ENCODE results near the gene TST. TPM values are rescaled to one million over a fixed set of nuclear protein-coding genes. Genes with fewer than 3 reads are reported as not detected.

TST gene
- total and polyA plus RNA-seq, 2 donors (not counting 3 experiments of a cell fraction or from before 2014, with no cell fraction given): 39.2 to 95.1 TPM

DNA sequence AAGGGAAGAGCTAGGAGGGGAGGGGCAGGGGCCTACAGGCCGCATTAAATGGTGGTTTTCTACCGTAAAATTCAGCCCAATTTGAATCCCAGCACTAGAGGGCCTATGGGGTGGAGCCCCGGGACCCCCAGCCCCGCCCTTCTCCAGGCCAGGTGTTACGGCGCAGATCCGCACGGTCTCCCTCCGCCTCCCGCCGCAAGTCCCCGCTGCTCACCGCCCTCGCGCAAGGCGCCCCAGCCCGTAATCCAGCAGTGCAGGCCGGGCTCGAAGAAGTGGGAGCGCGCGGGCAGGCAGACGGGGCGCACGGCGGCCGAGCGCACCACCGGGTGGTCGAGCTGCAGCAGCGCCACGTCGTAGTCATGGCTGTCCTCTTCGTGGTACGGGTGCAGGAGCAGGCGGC, 49.6 kb upstream of the TST start:
- Histone ChIP-seq H3K27me3 (ENCODE audit: control insufficient read depth in 2 of 2, insufficient read depth in 2 of 2, low read length in 2 of 2) (peaks cover 14 to 15% of the 10 kb centered on the region in 2 experiments), H3K4me1 (ENCODE audit: control insufficient read depth, extremely low read depth, insufficient read depth, low read length) (no peaks in the 10 kb centered on the region), H2AFZ (ENCODE audit: low read depth, low read length) (no peak overlapping the region), H3K9me1 (replicated peaks; ENCODE audit: control insufficient read depth, extremely low read depth, insufficient read depth, low read length) (no peaks in the 10 kb centered on the region), H3K79me2 (ENCODE audit: control insufficient read depth, insufficient read depth, low read length) (no peaks in the 10 kb centered on the region), H4K20me1 (replicated peaks; ENCODE audit: control insufficient read depth, extremely low read depth, insufficient read depth, low read length) (no peaks in the 10 kb centered on the region), H3K4me2 (ENCODE audit: insufficient read depth, low read length) (no peak overlapping the region), H3K9me3 (replicated peaks; ENCODE audit: control insufficient read depth, insufficient read depth, low read length) (no peaks in the 10 kb centered on the region), H3K4me3 (replicated peaks in 1 of 3; ENCODE audit: insufficient read depth in 1 of 3, low read depth in 1 of 3, low read length in 3 of 3) (no peak overlapping the region), H3K9ac (replicated peaks; ENCODE audit: extremely low read depth, insufficient read depth, low read length) (no peak overlapping the region), H3K27ac (ENCODE audit: insufficient read depth, low read depth, low read length) (no peak overlapping the region), H3K36me3 (ENCODE audit: control insufficient read depth in 2 of 2, extremely low read depth in 1 of 2, insufficient read depth in 2 of 2, low read length in 2 of 2) (no peaks in the 10 kb centered on the region)
- TF ChIP-seq GATA2 (IDR thresholded peaks at IDR 0.05; ENCODE audit: insufficient read depth, insufficient read length, low read depth, low read length) (no peak), FOS (IDR thresholded peaks at IDR 0.05; ENCODE audit: borderline replicate concordance, insufficient read depth, low read length) (no peak), EZH2 (IDR thresholded peaks at IDR 0.05; ENCODE audit: borderline replicate concordance, low read depth, low read length, severe bottlenecking) (no peak), MYC (IDR thresholded peaks at IDR 0.05; ENCODE audit: low read depth, low read length) (no peak), JUN (IDR thresholded peaks at IDR 0.05; ENCODE audit: borderline replicate concordance, insufficient read depth, insufficient read length, low read depth) (no peak), POLR2A (IDR thresholded peaks at IDR 0.05; ENCODE audit: low read depth, low read length) (no peak), POLR2AphosphoS5 (IDR thresholded peaks at IDR 0.05; ENCODE audit: insufficient read depth, low read depth, low read length) (no peak)
- TF ChIP-seq, protein P1, sequence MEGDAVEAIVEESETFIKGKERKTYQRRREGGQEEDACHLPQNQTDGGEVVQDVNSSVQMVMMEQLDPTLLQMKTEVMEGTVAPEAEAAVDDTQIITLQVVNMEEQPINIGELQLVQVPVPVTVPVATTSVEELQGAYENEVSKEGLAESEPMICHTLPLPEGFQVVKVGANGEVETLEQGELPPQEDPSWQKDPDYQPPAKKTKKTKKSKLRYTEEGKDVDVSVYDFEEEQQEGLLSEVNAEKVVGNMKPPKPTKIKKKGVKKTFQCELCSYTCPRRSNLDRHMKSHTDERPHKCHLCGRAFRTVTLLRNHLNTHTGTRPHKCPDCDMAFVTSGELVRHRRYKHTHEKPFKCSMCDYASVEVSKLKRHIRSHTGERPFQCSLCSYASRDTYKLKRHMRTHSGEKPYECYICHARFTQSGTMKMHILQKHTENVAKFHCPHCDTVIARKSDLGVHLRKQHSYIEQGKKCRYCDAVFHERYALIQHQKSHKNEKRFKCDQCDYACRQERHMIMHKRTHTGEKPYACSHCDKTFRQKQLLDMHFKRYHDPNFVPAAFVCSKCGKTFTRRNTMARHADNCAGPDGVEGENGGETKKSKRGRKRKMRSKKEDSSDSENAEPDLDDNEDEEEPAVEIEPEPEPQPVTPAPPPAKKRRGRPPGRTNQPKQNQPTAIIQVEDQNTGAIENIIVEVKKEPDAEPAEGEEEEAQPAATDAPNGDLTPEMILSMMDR (IDR thresholded peaks at IDR 0.05; ENCODE audit: extremely low read depth in 1 of 2, insufficient read depth in 1 of 2, low read depth in 1 of 2, low read length in 2 of 2): no peak
- TF ChIP-seq, protein P2, sequence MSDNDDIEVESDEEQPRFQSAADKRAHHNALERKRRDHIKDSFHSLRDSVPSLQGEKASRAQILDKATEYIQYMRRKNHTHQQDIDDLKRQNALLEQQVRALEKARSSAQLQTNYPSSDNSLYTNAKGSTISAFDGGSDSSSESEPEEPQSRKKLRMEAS (IDR thresholded peaks at IDR 0.05; ENCODE audit: insufficient read depth, insufficient read length): no peak
- FAIRE-seq (no peak), DNase-seq (ENCODE audit: low read depth, low spot score) (no peak)
- dilution Hi-C loops (cut with MboI; ENCODE audit: extremely low pct_ligation_motif_present, low sequenced_read_pairs) (no loop called here), intact Hi-C loops (cut with micrococcal nuclease) (no loop called here)
- POLR2A ChIA-PET: no interaction called here
- CTCF ChIA-PET: no interaction called here
- no TSS peak for BruUV-seq (replicated peaks)
